ENCODE measurements around the gene JMJD6.

Gene JMJD6

DNA sequence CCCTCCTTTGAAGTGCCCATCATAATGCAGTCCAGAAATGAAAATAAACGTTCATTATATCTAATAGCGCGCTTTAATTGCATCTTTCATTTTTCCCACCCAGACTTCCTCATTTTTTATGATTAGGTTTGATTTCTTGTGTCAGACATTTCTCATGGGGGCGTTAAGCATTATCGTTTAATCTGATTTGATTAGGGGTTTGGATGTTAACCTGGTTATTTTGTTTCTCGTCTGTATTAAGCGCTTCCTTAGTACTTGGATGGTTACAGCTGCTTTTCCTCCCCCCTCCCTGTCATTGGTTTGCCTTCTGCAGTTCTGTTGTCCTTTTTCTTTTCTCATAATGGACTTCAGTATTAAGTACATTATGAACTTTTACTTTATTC, 12.1 kb upstream of the JMJD6 start:
- no peak for TF ChIP-seq TAF1 (IDR thresholded peaks at IDR 0.05; ENCODE audit: low read depth)

DNA sequence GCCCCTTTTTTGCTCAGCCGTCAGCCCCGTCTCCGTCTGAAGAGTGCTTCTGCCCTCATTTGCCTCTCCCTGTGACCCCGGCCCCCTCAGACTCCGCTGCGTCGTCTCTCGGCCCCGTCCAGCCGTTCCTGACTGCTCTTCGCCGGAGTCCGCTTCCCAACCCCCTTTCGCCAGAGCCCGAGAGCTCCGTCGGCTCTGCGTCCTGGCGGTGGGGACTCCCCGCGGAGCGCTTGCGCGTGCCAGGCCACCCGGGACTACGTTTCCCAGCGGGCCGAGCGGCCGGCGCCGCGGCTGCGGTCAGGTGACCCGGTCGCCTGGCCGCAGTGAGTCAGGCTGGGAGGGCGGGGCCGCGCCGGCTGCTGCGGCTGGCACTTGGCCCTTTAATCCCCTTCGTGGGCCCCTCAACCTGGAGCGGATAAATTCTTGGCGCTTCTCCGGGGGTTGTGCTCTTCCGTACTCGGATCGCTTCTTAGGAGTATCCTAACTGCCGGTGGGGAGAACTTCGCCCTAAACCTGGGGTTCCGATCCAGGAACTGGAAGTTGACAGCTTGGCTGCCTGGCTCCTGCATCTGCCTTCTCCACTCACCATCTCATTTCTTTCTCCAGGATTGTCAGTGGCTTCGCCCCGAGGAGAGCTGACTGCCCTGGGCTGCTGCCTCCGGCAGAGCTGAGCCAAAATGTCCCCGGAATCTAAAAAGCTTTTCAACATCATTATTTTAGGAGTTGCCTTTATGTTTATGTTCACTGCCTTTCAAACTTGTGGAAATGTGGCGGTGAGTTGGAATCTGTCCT, 11.5 kb upstream of the JMJD6 start, which contains the start of gene MFSD11:
Gene MFSD11 (plus strand): TSS at position 444 of the 792 bp plus-strand sequence. CDS start 234 bp downstream, at position 678.
- TF ChIP-seq, protein P1, sequence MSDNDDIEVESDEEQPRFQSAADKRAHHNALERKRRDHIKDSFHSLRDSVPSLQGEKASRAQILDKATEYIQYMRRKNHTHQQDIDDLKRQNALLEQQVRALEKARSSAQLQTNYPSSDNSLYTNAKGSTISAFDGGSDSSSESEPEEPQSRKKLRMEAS (IDR thresholded peaks at IDR 0.05) = peak; percentile 80
- TF ChIP-seq TEAD4 (IDR thresholded peaks at IDR 0.05) (no peak), TCF12 (IDR thresholded peaks at IDR 0.05; ENCODE audit: low read depth) (peak; percentile 65; the same call in 1 of the 2 replicates), YY1 (IDR thresholded peaks at IDR 0.05; ENCODE audit: low read depth) (no peak), FOXM1 (IDR thresholded peaks at IDR 0.05; ENCODE audit: borderline replicate concordance, low read depth) (peak; percentile 37), TAF1 (IDR thresholded peaks at IDR 0.05; ENCODE audit: low read depth) (no peak; the same call in 1 of the 2 replicates), NFIC (IDR thresholded peaks at IDR 0.05) (peak; percentile 51; the same call in 1 of the 2 replicates), ZBTB7A (IDR thresholded peaks at IDR 0.05; ENCODE audit: low read depth) (no peak), RAD21 (IDR thresholded peaks at IDR 0.05; ENCODE audit: low read depth) (no peak; the same call in 1 of the 2 replicates)
- TF ChIP-seq, protein P2, sequence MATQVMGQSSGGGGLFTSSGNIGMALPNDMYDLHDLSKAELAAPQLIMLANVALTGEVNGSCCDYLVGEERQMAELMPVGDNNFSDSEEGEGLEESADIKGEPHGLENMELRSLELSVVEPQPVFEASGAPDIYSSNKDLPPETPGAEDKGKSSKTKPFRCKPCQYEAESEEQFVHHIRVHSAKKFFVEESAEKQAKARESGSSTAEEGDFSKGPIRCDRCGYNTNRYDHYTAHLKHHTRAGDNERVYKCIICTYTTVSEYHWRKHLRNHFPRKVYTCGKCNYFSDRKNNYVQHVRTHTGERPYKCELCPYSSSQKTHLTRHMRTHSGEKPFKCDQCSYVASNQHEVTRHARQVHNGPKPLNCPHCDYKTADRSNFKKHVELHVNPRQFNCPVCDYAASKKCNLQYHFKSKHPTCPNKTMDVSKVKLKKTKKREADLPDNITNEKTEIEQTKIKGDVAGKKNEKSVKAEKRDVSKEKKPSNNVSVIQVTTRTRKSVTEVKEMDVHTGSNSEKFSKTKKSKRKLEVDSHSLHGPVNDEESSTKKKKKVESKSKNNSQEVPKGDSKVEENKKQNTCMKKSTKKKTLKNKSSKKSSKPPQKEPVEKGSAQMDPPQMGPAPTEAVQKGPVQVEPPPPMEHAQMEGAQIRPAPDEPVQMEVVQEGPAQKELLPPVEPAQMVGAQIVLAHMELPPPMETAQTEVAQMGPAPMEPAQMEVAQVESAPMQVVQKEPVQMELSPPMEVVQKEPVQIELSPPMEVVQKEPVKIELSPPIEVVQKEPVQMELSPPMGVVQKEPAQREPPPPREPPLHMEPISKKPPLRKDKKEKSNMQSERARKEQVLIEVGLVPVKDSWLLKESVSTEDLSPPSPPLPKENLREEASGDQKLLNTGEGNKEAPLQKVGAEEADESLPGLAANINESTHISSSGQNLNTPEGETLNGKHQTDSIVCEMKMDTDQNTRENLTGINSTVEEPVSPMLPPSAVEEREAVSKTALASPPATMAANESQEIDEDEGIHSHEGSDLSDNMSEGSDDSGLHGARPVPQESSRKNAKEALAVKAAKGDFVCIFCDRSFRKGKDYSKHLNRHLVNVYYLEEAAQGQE (IDR thresholded peaks at IDR 0.05; ENCODE audit: low read depth) = no peak
- TF ChIP-seq, protein P3, sequence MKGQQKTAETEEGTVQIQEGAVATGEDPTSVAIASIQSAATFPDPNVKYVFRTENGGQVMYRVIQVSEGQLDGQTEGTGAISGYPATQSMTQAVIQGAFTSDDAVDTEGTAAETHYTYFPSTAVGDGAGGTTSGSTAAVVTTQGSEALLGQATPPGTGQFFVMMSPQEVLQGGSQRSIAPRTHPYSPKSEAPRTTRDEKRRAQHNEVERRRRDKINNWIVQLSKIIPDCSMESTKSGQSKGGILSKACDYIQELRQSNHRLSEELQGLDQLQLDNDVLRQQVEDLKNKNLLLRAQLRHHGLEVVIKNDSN (IDR thresholded peaks at IDR 0.05) = peak; percentile 97

DNA sequence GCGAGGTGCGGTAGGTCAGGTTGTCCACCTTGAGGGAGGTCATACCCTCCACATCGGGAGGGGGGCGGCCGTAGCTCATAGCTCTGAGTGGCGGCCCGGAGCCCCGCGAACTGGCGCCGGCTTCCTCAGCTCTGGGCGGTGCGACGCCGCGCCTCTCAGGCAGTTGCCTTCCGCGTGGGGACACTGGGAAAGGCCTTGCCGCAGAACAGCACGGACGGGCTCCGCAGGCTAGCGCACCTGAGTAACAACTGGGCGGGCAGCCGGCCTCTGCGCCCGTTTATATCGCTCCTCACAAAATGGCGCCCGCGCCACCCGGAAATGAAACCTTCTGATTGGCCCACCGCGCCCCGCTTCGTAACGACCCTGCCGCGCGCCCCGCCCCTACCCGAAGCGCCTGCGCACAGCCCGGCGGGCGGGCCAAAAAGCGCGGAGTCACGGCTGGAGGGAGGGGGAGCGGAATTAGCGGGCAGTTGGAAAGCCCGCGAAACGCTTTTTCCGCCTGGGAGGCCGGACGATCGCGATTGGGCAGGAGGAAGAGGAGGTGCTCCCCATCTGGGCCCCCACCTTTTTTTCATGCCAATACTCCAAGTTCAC, 10.8 kb upstream of the JMJD6 start, which contains the start of gene SRSF2:
Gene SRSF2 (minus strand): TSS at position 250 of the 594 bp plus-strand sequence. CDS start 171 bp downstream, at position 79.
- TF ChIP-seq ZBTB7A (IDR thresholded peaks at IDR 0.05; ENCODE audit: low read depth) (no peak), TAF1 (IDR thresholded peaks at IDR 0.05; ENCODE audit: low read depth) (peak; percentile 97), CREB1 (IDR thresholded peaks at IDR 0.05; ENCODE audit: low read depth) (peak; percentile 51; the same call in 1 of the 2 replicates), TCF12 (IDR thresholded peaks at IDR 0.05; ENCODE audit: low read depth) (no peak; the same call in 1 of the 2 replicates), EP300 (IDR thresholded peaks at IDR 0.05; ENCODE audit: borderline replicate concordance) (no peak; the same call in 1 of the 2 replicates), CEBPB (IDR thresholded peaks at IDR 0.05) (peak; percentile 54; the same call in 1 of the 2 replicates), YY1 (IDR thresholded peaks at IDR 0.05; ENCODE audit: low read depth) (peak; percentile 95), NFIC (IDR thresholded peaks at IDR 0.05) (no peak), TEAD4 (IDR thresholded peaks at IDR 0.05) (peak; percentile 66; the same call in 1 of the 2 replicates), EGR1 (IDR thresholded peaks at IDR 0.05) (peak; percentile 32; the same call in 1 of the 2 replicates), RAD21 (IDR thresholded peaks at IDR 0.05; ENCODE audit: low read depth) (no peak)
- TF ChIP-seq, protein P1 (IDR thresholded peaks at IDR 0.05) = peak; percentile 79
- TF ChIP-seq, protein P3 (IDR thresholded peaks at IDR 0.05) = peak; percentile 3; the same call in 1 of the 2 replicates

DNA sequence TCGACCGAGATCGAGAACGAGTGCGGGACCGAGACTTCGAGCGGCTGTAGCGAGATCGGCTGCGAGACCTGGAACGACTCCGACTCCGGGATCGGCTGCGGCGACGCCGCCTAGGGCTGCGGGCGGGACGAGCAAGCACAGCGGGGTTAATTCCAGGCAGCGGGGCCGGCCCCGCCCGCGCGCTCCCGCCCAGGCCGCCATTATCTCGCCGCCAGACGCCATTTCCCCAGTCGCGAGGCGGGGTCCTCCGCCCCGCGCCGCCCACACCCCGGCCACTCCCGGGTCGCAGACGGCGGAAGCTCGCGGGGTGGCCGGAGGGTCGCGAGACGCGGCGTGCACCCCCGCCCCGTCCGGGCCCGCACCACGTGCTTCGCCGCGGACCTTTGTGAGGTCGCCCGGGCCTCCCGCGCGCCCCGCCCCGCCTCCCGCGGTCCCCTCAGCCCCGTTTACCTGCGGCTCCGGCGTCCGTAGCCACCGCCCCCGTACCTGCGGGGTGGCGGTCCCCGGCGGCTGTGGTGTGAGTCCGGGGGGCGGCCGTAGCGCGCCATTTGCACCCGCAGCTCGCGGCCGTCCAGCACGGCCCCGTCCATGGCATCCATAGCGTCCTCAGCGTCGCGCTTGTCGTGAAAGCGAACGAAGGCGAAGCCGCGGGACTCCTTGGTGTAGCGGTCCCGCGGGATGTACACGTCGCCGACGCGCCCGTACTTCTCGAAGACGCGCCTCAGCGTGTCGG, 10.1 kb upstream of the JMJD6 start:
- TF ChIP-seq TAF1 (IDR thresholded peaks at IDR 0.05; ENCODE audit: low read depth) = no peak; the same call in none of the 2 replicates
- TF ChIP-seq, protein P2 (IDR thresholded peaks at IDR 0.05; ENCODE audit: low read depth) = no peak
- no peak for TF ChIP-seq CREB1 (IDR thresholded peaks at IDR 0.05; ENCODE audit: low read depth)
- no peak for TF ChIP-seq FOXM1 (IDR thresholded peaks at IDR 0.05; ENCODE audit: borderline replicate concordance, low read depth)
- peak; percentile 73 for TF ChIP-seq TEAD4 (IDR thresholded peaks at IDR 0.05)
- TF ChIP-seq, protein P3 (IDR thresholded peaks at IDR 0.05) = no peak
- TF ChIP-seq ZBTB7A (IDR thresholded peaks at IDR 0.05; ENCODE audit: low read depth) = no peak
- TF ChIP-seq YY1 (IDR thresholded peaks at IDR 0.05; ENCODE audit: low read depth) = peak; percentile 95
- TF ChIP-seq NFIC (IDR thresholded peaks at IDR 0.05) = no peak
- no peak for TF ChIP-seq EP300 (IDR thresholded peaks at IDR 0.05; ENCODE audit: borderline replicate concordance)
- no peak for TF ChIP-seq RAD21 (IDR thresholded peaks at IDR 0.05; ENCODE audit: low read depth)
- TF ChIP-seq, protein P1 (IDR thresholded peaks at IDR 0.05) = no peak; the same call in 1 of the 2 replicates
- no peak for TF ChIP-seq TCF12 (IDR thresholded peaks at IDR 0.05; ENCODE audit: low read depth)
- TF ChIP-seq EGR1 (IDR thresholded peaks at IDR 0.05) = peak; percentile 76
- no peak for TF ChIP-seq CEBPB (IDR thresholded peaks at IDR 0.05)

All from Ishikawa (cell line).